MM.1S (cell line): Measurements from ENCODE around the gene MAP4.

Experiments used
- EZH2 ChIP-seq: fragments of 300-600 bp; sonication (generic); optimal IDR thresholded peaks from 2 replicates; pipeline ENCODE3; 2017; ENCODE audit warnings: low read depth, mild to moderate bottlenecking, antibody characterized with exemption, low read length, mixed read lengths
- TF ChIP-seq, protein P1 (sequence below): fragments of 300-600 bp; sonication (generic); IDR thresholded peaks from 2 replicates; pipeline ENCODE4 v1.5.1; 2016; ENCODE audit warnings: antibody characterized with exemption, low read length, mixed read lengths

GRCh38 chr3:48057521-48057920, 41.3 kb upstream of the MAP4 start:
- TF ChIP-seq, protein P1, sequence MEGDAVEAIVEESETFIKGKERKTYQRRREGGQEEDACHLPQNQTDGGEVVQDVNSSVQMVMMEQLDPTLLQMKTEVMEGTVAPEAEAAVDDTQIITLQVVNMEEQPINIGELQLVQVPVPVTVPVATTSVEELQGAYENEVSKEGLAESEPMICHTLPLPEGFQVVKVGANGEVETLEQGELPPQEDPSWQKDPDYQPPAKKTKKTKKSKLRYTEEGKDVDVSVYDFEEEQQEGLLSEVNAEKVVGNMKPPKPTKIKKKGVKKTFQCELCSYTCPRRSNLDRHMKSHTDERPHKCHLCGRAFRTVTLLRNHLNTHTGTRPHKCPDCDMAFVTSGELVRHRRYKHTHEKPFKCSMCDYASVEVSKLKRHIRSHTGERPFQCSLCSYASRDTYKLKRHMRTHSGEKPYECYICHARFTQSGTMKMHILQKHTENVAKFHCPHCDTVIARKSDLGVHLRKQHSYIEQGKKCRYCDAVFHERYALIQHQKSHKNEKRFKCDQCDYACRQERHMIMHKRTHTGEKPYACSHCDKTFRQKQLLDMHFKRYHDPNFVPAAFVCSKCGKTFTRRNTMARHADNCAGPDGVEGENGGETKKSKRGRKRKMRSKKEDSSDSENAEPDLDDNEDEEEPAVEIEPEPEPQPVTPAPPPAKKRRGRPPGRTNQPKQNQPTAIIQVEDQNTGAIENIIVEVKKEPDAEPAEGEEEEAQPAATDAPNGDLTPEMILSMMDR = no peak
- no peak for TF ChIP-seq EZH2
